COLO829 (cell line): ENCODE results near the gene SIRT6.
A peak's percentile ranks its signal among the peaks of the same experiment; 100 is the strongest.
"Not testable (repeated sequence)": the region's sequence is repeated elsewhere in the genome, so short reads cannot be mapped to it uniquely, and the experiment has no call there.

ENCODE experiments used
- DNase-seq: peaks from one replicate; pipeline ENCODE4 v3.0.0; 2012; ENCODE audit warnings: low spot score

SIRT6 gene

GRCh38 chr19:4182084-4182810, at the start of gene SIRT6, which contains the start of gene ANKRD24:
Gene SIRT6, minus strand, starts transcription at chr19:4182563. Its CDS starts 24 bp downstream, at chr19:4182539.
Gene ANKRD24, plus strand, starts transcription at chr19:4182689. Its CDS starts 3,737 bp downstream, at chr19:4186426.
- peak; percentile 98 for DNase-seq

GRCh38 chr19:4232139-4232538, 49.8 kb upstream of the SIRT6 start:
- DNase-seq, result not testable (repeated sequence)

GRCh38 chr19:4231521-4231920, 49.2 kb upstream of the SIRT6 start:
- DNase-seq, result not testable (repeated sequence)

- DNase-seq, result not testable (repeated sequence)
Measured at GRCh38 chr19:4230237-4230636, 47.9 kb upstream of the SIRT6 start.

GRCh38 chr19:4229179-4229931, 47.0 kb upstream of the SIRT6 start, which contains the start of gene EBI3:
Gene EBI3, plus strand, starts transcription at chr19:4229523. Its CDS starts 28 bp downstream, at chr19:4229551.
- DNase-seq, result no peak

GRCh38 chr19:4228765-4229178, 46.4 kb upstream of the SIRT6 start:
- DNase-seq, result no peak

- no peak for DNase-seq
Measured at GRCh38 chr19:4227771-4228170, 45.4 kb upstream of the SIRT6 start.

GRCh38 chr19:4225885-4226284, 43.5 kb upstream of the SIRT6 start:
- no peak for DNase-seq

GRCh38 chr19:4224470-4224869, 42.1 kb upstream of the SIRT6 start:
- no peak for DNase-seq

GRCh38 chr19:4220188-4220587, 37.8 kb upstream of the SIRT6 start:
- no peak for DNase-seq

GRCh38 chr19:4218523-4218922, 36.2 kb upstream of the SIRT6 start:
- not testable (repeated sequence) for DNase-seq

- DNase-seq, result no peak
Measured at GRCh38 chr19:4217429-4218264, 35.3 kb upstream of the SIRT6 start.

- no peak for DNase-seq
Measured at GRCh38 chr19:4216846-4217245, 34.5 kb upstream of the SIRT6 start.

GRCh38 chr19:4215807-4216206, 33.4 kb upstream of the SIRT6 start:
- DNase-seq, result no peak

GRCh38 chr19:4213116-4213515, 30.8 kb upstream of the SIRT6 start:
- DNase-seq, result no peak

- DNase-seq, result no peak
Measured at GRCh38 chr19:4210166-4210731, 27.9 kb upstream of the SIRT6 start.

- DNase-seq, result no peak
Measured at GRCh38 chr19:4208385-4209094, 26.2 kb upstream of the SIRT6 start.

- no peak for DNase-seq
Measured at GRCh38 chr19:4206818-4207484, 24.6 kb upstream of the SIRT6 start.

- no peak for DNase-seq
Measured at GRCh38 chr19:4201798-4202197, 19.4 kb upstream of the SIRT6 start.

- no peak for DNase-seq
Measured at GRCh38 chr19:4200940-4201542, 18.7 kb upstream of the SIRT6 start.
